Adipocyte (in vitro differentiated cells): ENCODE results near the gene FGF18.
"Not testable (repeated sequence)": the region's sequence is repeated elsewhere in the genome, so short reads cannot be mapped to it uniquely, and the experiment has no call there.

Source experiments
- DNase-seq: peaks from one replicate; pipeline ENCODE4 v3.0.0-alpha.2; 2015; ENCODE audit warnings: low read depth
- H3K27me3 ChIP-seq: replicated peaks from 2 replicates; pipeline ENCODE4 v1.7.0; 2013; ENCODE audit warnings: mild to moderate bottlenecking, low read length, moderate library complexity; ENCODE audit not compliant: control insufficient read depth, insufficient read depth
- H3K36me3 ChIP-seq: 2 replicates; pipeline ENCODE4 v1.7.0; 2013; ENCODE audit warnings: low read length, mild to moderate bottlenecking, moderate library complexity; ENCODE audit not compliant: control insufficient read depth, insufficient read depth, severe bottlenecking
- H3K4me1 ChIP-seq: 2 replicates; pipeline ENCODE4 v1.7.0; 2013; ENCODE audit warnings: mild to moderate bottlenecking, low read length, moderate library complexity; ENCODE audit not compliant: control insufficient read depth, insufficient read depth
- H3K4me3 ChIP-seq: 2 replicates; pipeline ENCODE4 v1.7.0; 2013; ENCODE audit warnings: mild to moderate bottlenecking, low read length, moderate library complexity
- H3K9ac ChIP-seq: 2 replicates; pipeline ENCODE4 v1.7.0; 2013; ENCODE audit warnings: mild to moderate bottlenecking, low read length, moderate library complexity
- H3K9me3 ChIP-seq: 2 replicates; pipeline ENCODE4 v1.7.0; 2013; ENCODE audit warnings: mild to moderate bottlenecking, low read length, moderate library complexity; ENCODE audit not compliant: control insufficient read depth

Gene FGF18

DNA sequence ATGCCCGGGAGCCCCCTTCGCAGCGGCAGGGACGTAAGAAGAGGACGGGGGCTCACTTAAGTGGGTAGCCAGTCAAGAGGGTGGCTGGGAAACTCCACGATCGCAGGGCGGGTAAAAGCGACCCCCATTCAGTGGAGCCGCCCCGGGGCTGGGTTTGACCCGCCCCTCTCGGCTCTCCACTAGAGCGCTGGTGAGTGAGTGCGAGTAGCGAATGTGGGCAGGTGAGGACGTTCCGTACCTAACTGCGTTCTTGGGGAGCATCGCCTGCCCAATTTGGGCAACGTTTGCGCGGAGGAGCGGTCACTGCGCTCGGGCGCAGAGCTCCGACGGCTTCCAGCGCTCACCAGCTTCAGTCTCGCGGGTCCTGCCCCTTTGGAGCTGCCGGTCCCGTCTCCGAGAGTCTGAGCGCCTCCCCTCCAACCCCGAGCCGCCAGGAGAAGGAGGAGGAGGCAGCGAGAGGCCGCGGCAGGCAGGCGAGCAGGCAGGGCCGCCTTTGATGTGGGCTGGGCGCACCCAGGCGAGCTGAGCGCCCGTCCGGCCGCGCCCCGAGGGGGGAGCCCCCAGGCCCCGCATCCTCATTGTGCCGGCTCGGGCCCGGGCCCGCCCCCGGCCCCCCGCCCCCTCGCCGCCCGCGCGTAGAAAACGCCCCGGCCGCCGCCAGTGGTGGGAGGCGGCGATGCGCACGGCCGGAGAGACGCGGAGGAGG lies at the start of gene FGF18:
TSS of gene FGF18 (plus strand) at position 666 of the 706 bp plus-strand sequence. CDS start 553 bp downstream, outside the sequence.
- peaks cover 25% of the 10 kb centered on the region for H3K4me1 ChIP-seq
- no peak within 1 kb of the TSS for H3K9ac ChIP-seq
- H3K4me3 ChIP-seq: peak within 1 kb of the TSS; percentile 69
- no peaks in the 10 kb centered on the region for H3K9me3 ChIP-seq
- H3K27me3 ChIP-seq: no peaks in the 10 kb centered on the region
- DNase-seq: peak; percentile 79
- peaks cover 11% of the 10 kb centered on the region for H3K36me3 ChIP-seq

DNA sequence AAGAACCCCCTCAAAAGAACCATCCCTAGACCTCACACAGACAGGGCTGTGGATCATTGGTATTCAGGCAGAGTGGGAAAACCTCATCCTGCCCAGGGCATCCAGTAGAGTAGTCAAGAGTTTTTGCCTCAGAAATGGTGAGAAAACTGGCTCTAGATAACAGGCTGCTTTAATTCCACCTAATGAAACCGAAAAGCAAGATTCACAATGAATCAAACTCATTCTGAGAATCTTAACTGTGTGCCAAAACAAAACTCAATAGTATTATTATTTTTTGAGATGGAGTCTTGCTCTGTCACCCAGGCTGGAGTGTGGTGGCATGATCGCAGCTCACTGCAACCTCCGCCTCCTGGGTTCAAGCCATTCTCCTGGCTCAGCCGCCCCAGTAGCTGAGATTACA lies 49.5 kb upstream of the FGF18 start:
- no peak overlapping the region for H3K9ac ChIP-seq
- no peak overlapping the region for H3K4me3 ChIP-seq
- H3K36me3 ChIP-seq: no peaks in the 10 kb centered on the region
- no peaks in the 10 kb centered on the region for H3K9me3 ChIP-seq
- H3K4me1 ChIP-seq: no peaks in the 10 kb centered on the region
- peaks cover 17% of the 10 kb centered on the region for H3K27me3 ChIP-seq
- DNase-seq: no peak

GRCh38 chr5:171370881-171371280 lies 48.6 kb upstream of the FGF18 start:
- DNase-seq, H3K36me3 ChIP-seq, H3K9me3 ChIP-seq, H3K9ac ChIP-seq, H3K4me1 ChIP-seq, H3K4me3 ChIP-seq: not testable (repeated sequence)
- peaks cover 11% of the 10 kb centered on the region for H3K27me3 ChIP-seq

GRCh38 chr5:171371326-171371725 lies 48.1 kb upstream of the FGF18 start:
- no peak overlapping the region for H3K9ac ChIP-seq
- DNase-seq: no peak
- H3K9me3 ChIP-seq: no peaks in the 10 kb centered on the region
- H3K27me3 ChIP-seq: peaks cover 7% of the 10 kb centered on the region
- no peaks in the 10 kb centered on the region for H3K4me1 ChIP-seq
- H3K4me3 ChIP-seq: no peak overlapping the region
- H3K36me3 ChIP-seq: no peaks in the 10 kb centered on the region

- no peaks in the 10 kb centered on the region for H3K9me3 ChIP-seq
- H3K36me3 ChIP-seq: no peaks in the 10 kb centered on the region
Measured at GRCh38 chr5:171379961-171380360, 39.5 kb upstream of the FGF18 start.

DNA sequence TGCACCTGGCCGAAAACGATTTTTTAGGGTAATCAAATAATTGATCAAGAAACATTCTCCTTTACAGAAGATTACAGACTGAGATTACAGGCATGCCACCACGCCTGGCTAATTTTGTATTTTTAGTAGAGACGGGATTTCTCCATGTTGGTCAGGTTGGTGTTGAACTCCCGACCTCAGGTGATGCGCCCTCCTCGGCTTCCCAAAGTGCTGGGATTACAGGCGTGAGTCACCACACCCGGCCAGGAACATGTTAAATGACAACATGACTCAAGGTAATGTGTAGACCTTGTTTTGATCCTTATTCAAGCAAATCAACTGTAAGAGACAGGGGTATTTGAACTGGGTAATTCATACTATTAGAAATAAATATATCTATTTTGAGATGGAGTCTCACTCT lies 35.0 kb upstream of the FGF18 start:
- not testable (repeated sequence) for H3K9me3 ChIP-seq, DNase-seq, H3K4me3 ChIP-seq, H3K36me3 ChIP-seq, H3K27me3 ChIP-seq, H3K4me1 ChIP-seq, H3K9ac ChIP-seq

More at GRCh38 chr5:171379961-171380360, 39.5 kb upstream of the FGF18 start:
- no peak for DNase-seq
- Histone ChIP-seq H3K4me3 (no peak overlapping the region), H3K9ac (no peak overlapping the region), H3K4me1 (no peaks in the 10 kb centered on the region), H3K27me3 (no peaks in the 10 kb centered on the region)

DNA sequence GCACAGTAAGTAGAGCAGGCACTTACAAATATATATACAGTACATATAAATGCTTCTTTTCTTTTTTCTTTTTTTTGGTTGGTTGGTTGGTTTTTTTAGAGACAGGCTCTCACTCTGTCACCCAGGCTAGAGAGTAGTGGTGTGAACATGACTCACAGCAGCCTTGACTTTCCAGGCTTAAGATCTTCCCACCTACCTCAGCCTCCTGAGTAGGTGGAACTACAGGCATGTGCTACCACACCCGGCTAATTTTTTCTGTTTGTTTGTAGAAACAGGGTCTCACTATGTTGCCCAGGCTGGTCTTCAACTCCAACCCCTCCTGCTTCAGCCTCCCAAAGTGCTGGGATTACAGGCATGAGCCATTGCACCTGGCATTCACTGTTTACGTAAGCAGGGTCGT lies 34.4 kb upstream of the FGF18 start:
- H3K36me3 ChIP-seq, DNase-seq, H3K4me1 ChIP-seq, H3K9me3 ChIP-seq, H3K27me3 ChIP-seq, H3K4me3 ChIP-seq, H3K9ac ChIP-seq: not testable (repeated sequence)

GRCh38 chr5:171386006-171386671 lies 33.3 kb upstream of the FGF18 start:
- H3K9me3 ChIP-seq: no peaks in the 10 kb centered on the region

DNA sequence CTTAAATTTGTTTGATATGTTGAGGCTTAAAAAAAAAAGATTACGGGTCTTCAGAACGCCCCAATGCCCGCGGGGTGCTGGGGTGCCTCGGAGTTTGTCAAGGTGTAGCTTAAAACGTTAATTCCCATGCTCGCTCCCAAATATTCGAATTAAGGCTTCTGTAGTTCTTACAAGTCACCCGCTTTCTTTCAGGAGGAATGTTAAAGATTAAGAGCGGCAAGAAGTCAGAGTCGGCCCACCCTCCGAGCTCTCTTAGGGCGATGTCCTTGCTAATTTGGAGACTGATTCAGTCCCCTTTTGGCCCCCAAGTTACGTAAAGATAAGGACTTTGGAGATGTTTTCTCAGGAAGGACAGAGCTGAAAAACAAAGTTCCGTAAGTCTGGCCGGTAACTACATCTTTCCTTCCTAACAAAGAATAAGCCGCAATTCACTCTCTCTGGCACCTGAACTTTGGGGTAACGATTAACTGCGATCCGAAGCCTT lies 32.5 kb upstream of the FGF18 start:
- peaks cover 25% of the 10 kb centered on the region for H3K4me1 ChIP-seq
- H3K27me3 ChIP-seq: no peaks in the 10 kb centered on the region
- no peak for DNase-seq
- H3K9me3 ChIP-seq: no peaks in the 10 kb centered on the region
- peak overlapping the region; percentile 92 for H3K4me3 ChIP-seq
- H3K36me3 ChIP-seq: peaks cover 17% of the 10 kb centered on the region
- H3K9ac ChIP-seq: peak overlapping the region; percentile 97

More at GRCh38 chr5:171386006-171386671, 33.3 kb upstream of the FGF18 start:
- Histone ChIP-seq H3K9ac (no peak overlapping the region), H3K36me3 (peaks cover 9% of the 10 kb centered on the region), H3K27me3 (no peaks in the 10 kb centered on the region), H3K4me1 (peaks cover 18% of the 10 kb centered on the region), H3K4me3 (peak overlapping the region; percentile 92)
- DNase-seq: no peak

GRCh38 chr5:171387345-171387969 lies 32.0 kb upstream of the FGF18 start, which contains the start of gene NPM1:
NPM1 (plus strand) TSS chr5:171387849; CDS start chr5:171387949, 100 bp downstream.
- peak within 1 kb of the TSS; percentile 97 for H3K9ac ChIP-seq
- peak within 1 kb of the TSS; percentile 92 for H3K4me3 ChIP-seq
- no peaks in the 10 kb centered on the region for H3K9me3 ChIP-seq
- peaks cover 30% of the 10 kb centered on the region for H3K4me1 ChIP-seq
- peaks cover 22% of the 10 kb centered on the region for H3K36me3 ChIP-seq
- DNase-seq: peak; percentile 99
- H3K27me3 ChIP-seq: no peaks in the 10 kb centered on the region
